Body of pancreas (tissue), 4 donors: Measurements from ENCODE around the gene C14orf93.

Experiments used
- POLR2A ChIP-seq, 3 donors: fragments of 450-650 bp; IDR thresholded peaks; one replicate each; pipeline ENCODE4 v1.6.1; 2016; ENCODE audit warnings: antibody characterized with exemption in 3 of 3, mild to moderate bottlenecking in 2 of 3
- TF ChIP-seq, protein P1 (sequence below), 7 experiments: fragments of 450-650 bp in 4 of 7; fragments of 200-600 bp in 3 of 7; sonication (generic) in 3 of 7; IDR thresholded peaks; one replicate each; pipeline ENCODE4 v1.5.1; 2016 to 2019; ENCODE audit warnings: antibody characterized with exemption in 7 of 7

- peak in 2 of 3 donors; percentile 46 to 49 for TF ChIP-seq POLR2A (IDR thresholded peaks at IDR 0.05)
- TF ChIP-seq, protein P1, sequence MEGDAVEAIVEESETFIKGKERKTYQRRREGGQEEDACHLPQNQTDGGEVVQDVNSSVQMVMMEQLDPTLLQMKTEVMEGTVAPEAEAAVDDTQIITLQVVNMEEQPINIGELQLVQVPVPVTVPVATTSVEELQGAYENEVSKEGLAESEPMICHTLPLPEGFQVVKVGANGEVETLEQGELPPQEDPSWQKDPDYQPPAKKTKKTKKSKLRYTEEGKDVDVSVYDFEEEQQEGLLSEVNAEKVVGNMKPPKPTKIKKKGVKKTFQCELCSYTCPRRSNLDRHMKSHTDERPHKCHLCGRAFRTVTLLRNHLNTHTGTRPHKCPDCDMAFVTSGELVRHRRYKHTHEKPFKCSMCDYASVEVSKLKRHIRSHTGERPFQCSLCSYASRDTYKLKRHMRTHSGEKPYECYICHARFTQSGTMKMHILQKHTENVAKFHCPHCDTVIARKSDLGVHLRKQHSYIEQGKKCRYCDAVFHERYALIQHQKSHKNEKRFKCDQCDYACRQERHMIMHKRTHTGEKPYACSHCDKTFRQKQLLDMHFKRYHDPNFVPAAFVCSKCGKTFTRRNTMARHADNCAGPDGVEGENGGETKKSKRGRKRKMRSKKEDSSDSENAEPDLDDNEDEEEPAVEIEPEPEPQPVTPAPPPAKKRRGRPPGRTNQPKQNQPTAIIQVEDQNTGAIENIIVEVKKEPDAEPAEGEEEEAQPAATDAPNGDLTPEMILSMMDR (IDR thresholded peaks at IDR 0.05) = peak in 1 of 7 experiments; percentile 22
Measured at GRCh38 chr14:23009939-23010726, at the start of gene C14orf93.
